ENCODE measurements around the gene LHX5.
A peak's percentile ranks its signal among the peaks of the same experiment; 100 is the strongest.

The LHX5 gene

GRCh38 chr12:113466454-113467141 is 5.1 kb downstream of the LHX5 start:
- H3K4me3 ChIP-seq (ENCODE audit: low read depth, low read length), result peak overlapping the region; percentile 13

- no peak overlapping the region for H3K4me3 ChIP-seq (ENCODE audit: low read depth, low read length)
Observed at GRCh38 chr12:113465808-113466453, 5.7 kb downstream of the LHX5 start.

DNA sequence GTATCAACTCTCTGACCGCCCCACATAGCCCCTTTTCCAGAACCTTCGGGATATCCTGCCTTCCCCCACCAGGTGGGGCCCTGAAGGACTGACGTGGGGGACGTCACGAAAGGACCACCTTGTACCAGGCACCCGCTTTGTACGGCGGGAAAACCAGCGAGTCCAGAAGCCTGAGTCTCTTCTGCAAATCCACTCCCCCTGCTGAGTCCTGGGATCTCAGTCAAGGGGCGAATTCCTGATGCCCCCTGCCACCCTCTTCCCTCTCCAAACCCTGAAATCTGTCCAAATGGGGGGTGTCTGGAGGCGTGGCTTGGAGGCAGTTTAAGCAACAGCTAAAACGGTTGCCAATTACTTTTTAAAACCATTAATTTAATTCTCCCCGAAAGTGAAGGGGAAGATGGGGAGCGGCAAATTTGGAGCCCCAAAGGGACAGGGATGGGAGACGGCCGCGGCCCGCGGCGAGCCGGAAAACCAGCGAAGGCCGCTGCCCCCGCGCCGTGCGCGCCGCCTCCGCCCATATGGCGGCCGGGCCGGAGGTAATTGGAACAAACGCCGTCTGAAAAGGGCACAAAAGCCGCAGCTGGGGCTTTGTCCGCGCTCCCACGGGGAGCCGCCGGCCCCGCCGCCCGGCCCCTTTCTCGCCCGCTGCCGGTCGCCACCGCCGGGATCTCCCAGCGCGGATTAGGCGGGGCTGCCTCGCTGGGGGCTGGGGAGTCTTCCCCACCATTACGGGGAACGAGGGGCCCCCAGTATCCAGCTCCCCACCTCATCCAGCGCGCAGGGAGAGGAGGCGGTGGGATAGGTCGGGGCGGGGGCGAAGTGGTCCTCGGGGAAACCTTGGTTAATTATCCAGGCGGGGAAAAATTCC is 6.6 kb downstream of the LHX5 start:
- H3K4me3 ChIP-seq (ENCODE audit: low read depth, low read length), result no peak overlapping the region

- no peak overlapping the region for H3K4me3 ChIP-seq (ENCODE audit: low read depth, low read length)
Observed at GRCh38 chr12:113464452-113464775, 7.3 kb downstream of the LHX5 start.

DNA sequence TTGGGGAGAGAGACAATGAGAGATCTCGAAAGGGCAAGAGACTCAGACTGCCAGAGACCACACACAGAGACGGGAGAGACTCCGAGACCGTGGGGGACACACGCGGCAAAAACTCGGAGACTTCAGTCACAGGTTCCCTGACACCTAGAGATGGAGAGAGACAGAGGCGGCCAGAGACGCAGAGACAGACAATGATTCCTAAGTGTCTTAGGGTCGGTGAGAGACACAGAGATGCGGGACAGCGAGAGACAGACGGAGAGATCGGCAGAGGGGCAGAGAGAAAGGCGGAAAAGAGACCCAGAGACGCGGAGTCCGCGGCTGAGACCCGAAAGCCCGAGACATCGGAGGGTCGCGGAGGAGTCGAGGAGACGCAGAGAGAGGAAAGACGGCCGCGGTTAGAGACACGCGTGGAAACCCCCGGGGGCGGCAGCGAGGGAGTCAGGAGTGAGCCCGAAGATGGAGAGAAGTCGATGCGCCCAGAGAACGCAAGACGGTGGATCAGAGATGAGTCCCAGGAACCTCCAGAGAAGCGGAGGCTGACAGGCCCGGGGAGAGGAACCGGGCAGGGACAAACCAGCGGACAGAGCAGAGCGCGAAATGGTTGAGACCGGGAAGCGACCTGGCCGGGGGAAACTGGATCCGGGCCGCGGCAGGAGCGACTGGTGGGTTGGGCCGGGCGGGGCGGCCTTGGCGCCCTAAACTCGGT is 7.8 kb downstream of the LHX5 start:
- H3K4me3 ChIP-seq (ENCODE audit: low read depth, low read length), result peak overlapping the region; percentile 13

DNA sequence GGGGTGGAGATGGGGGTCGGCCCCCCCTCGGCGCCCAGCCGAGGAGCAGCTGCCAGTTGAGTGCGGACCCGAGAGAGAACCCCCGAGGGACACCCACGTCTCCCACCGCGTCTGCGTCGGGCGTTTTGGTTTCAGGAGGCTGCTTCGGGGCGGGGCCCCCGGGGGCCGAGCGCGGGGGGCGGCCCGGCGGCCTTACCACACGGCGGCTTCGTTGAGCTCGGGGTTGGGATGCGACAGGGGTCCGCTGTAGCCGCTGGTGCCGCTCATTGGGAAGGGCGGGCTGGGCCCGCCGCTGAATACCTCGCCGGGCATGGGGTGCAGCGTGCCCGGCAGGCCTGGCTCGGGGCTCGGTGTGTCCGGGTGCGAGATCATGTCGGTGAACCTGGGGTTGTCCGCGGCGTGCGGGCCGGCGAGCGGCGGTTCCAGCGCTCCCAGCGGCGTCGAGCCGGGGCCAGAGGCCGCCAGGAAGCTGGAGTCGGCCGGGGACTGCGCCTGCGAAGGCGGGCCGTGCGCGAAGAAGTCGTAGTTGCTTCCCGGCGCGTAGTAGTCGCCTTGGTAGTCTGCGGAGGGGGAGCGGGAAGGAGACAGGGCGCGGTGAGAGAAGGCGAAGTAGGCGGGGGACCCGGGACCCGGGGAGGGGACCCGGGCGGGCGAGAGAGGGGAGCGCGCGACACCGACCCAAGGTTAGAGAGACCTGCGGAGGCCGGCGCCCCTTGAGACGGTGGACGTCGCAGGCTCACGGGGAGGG is 8.5 kb downstream of the LHX5 start:
- H3K4me3 ChIP-seq (ENCODE audit: low read depth, low read length), result peak overlapping the region; percentile 10

- H3K4me3 ChIP-seq (ENCODE audit: low read depth, low read length), result no peak overlapping the region
Observed at GRCh38 chr12:113462117-113462774, 9.4 kb downstream of the LHX5 start.

GRCh38 chr12:113461666-113462065 is 10.0 kb downstream of the LHX5 start:
- H3K4me3 ChIP-seq (ENCODE audit: low read depth, low read length), result no peak overlapping the region

DNA sequence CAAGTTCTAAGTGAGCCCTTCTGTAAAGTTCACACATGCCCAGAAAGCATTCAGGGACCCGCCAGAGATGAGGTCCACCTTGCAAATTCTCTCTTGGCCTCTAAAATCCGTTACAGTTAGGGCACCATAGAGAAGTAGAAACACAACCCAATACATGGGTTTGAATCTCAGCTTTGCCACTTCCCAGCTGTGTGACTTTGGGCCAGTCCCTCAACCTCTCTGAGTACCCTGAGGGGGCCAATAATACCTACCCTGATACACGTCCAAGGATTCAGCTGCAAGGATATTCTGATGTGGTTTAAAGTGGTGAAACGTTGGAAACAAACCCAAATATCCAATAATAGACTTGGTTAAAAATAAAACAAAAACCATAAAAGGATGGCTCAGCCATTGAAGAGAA is 11.7 kb downstream of the LHX5 start:
- H3K4me3 ChIP-seq (ENCODE audit: low read depth, low read length), result no peak overlapping the region

DNA sequence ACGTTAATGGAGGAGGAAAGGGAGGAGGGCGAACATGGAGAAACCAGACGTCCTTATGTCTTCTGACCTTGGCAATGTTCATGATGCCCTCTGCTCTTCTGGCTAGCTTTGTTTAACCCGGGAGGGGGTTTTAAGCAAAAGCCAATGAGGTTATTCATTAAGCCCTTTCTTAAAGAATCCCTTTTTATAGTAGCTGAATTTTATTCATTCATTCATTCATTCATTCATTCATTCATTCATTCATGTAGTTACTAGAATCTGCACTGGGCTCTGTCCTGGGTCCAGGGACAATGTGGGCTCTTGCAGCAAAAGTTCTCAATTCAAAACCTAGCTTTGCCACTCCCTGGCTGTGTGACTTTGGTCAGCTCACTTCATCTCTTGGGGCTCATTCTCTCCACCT is 14.0 kb downstream of the LHX5 start:
- H3K4me3 ChIP-seq (ENCODE audit: low read depth, low read length), result no peak overlapping the region

DNA sequence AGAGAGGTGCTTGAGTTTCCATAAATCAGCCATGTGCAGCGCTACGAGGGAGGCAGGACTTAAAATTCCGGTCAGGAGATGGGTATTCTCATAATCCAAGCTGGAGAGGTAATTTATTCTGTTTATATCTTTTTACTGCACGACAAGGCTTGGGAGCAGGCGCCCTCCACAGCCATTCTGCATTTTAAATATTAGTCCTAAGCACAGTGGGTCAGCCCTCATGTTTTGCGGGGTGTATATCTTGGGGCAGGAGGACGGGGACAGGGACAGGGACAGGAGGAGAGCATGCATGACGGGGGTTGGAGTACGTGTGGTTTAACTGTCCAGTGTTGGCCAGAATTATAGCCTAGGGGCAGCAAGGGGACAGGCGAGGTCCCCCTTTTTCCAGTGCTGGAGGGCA is 14.5 kb downstream of the LHX5 start:
- no peak overlapping the region for H3K4me3 ChIP-seq (ENCODE audit: low read depth, low read length)

DNA sequence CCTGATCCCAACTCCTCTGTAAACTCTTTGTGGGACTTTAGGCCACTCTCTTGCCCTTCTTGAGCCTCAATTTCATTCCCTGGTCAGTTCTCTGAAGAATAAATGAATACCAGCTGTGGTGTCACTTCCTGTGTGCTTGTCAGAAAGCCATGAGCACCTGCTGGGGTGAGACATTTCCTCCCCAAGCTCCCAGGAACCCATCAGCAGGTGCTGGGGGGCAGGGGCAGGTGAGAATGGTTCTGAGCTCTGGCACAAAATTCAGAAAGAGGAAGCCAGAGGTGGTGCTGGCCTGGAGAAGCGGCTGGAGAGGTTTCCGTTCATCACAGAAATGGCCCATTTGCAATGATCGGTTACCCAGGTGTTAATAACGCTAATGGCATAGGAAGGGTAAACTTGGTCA is 14.9 kb downstream of the LHX5 start:
- no peak overlapping the region for H3K4me3 ChIP-seq (ENCODE audit: low read depth, low read length)

DNA sequence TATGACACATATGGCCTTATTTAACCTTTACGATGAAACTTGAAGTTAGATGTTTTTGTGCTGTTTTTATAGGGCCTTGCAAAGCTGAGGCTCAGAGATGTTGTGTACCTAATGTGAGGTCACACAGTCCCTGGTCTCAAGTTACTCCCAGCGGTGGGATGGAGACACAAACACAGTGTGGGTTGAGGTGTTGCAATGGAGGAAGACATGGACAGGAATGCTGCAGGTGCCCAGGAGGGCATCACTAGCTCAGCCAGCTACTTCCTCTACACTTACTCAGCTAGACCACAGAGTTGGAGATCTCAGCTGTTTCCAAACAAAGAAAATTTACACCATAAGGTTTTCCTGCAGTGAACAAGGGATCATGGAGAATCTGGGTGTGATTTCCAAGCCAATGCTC is 15.5 kb downstream of the LHX5 start:
- H3K4me3 ChIP-seq (ENCODE audit: low read depth, low read length), result no peak overlapping the region

- H3K4me3 ChIP-seq (ENCODE audit: low read depth, low read length), result no peak overlapping the region
Observed at GRCh38 chr12:113453330-113453729, 18.3 kb downstream of the LHX5 start.

DNA sequence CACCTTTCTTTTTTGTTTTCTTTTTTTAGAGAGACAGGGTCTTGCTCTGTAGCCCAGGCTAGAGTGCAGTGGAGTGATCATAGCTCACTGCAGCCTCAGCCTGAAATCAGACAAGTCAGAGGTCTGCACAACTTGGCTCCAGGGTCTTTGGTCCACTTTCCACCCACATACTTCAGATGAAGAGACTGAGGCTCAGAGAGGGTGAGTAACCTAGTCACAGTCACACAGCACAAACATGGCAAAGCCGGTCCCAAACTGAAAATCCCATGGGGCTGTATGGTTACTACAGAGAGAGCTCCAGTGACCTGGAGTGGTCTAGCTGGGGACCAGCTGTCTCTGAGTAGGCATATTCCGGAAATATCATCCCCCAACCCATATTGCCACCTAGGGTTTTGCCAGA is 19.2 kb downstream of the LHX5 start:
- no peak overlapping the region for H3K4me3 ChIP-seq (ENCODE audit: low read depth, low read length)

- H3K4me3 ChIP-seq (ENCODE audit: low read depth, low read length), result no peak overlapping the region
Observed at GRCh38 chr12:113449839-113450238, 21.8 kb downstream of the LHX5 start.

- H3K4me3 ChIP-seq (ENCODE audit: low read depth, low read length), result no peak overlapping the region
Observed at GRCh38 chr12:113449299-113449698, 22.4 kb downstream of the LHX5 start.

- H3K4me3 ChIP-seq (ENCODE audit: low read depth, low read length), result no peak overlapping the region
Observed at GRCh38 chr12:113448873-113449272, 22.8 kb downstream of the LHX5 start.

- H3K4me3 ChIP-seq (ENCODE audit: low read depth, low read length), result no peak overlapping the region
Observed at GRCh38 chr12:113445544-113446171, 26.0 kb downstream of the LHX5 start.
